Naive thymus-derived CD4-positive, alpha-beta T cell (primary cell): Measurements from ENCODE around the gene RAPGEF4. TPM values are rescaled to one million over a fixed set of nuclear protein-coding genes. Genes with fewer than 3 reads are reported as not detected.

ENCODE experiments used
- ATAC-seq: fragments of 150-1000 bp; cut with Tn5 transposase; 2 replicates; pipeline ENCODE4 v1.10.0; 2021; ENCODE audit warnings: mild to moderate bottlenecking, moderate library complexity
- CTCF ChIA-PET: fragments of 350-600 bp; sonication (Branson Sonifier 250); formaldehyde crosslinking; loops from one replicate; lab custom pipeline; 2021; ENCODE audit warnings: antibody characterized with exemption; lab: Charles Lee
- POLR2A ChIA-PET: fragments of 350-600 bp; sonication (Branson Sonifier 250); formaldehyde crosslinking; loops from one replicate; lab custom pipeline; 2021; ENCODE audit warnings: antibody characterized with exemption, inconsistent platforms; lab: Charles Lee
- DNase-seq, 9 donors: peaks; one replicate each; pipeline versions ENCODE4 v3.0.0 to v3.0.0-alpha.2; 2020 to 2022; ENCODE audit warnings: mixed read lengths in 1 of 9
- H3K27ac ChIP-seq: one replicate; pipeline ENCODE4 v1.7.0; 2013; ENCODE audit warnings: mild to moderate bottlenecking, low read depth, low read length, moderate library complexity
- H3K27me3 ChIP-seq, 2 donors: one replicate each; pipeline ENCODE4 v1.7.0; 2013; ENCODE audit warnings: low read length in 2 of 2, mild to moderate bottlenecking in 2 of 2, moderate library complexity in 2 of 2; ENCODE audit not compliant: control insufficient read depth in 2 of 2, insufficient read depth in 2 of 2
- H3K36me3 ChIP-seq, 3 experiments: 1 replicate in 2 of 3; 2 replicates in 1 of 3; pipeline ENCODE4 v1.7.0; 2013; ENCODE audit warnings: low read length in 3 of 3, mild to moderate bottlenecking in 3 of 3, moderate library complexity in 1 of 3; ENCODE audit not compliant: insufficient read depth in 3 of 3, control insufficient read depth in 2 of 3
- H3K4me1 ChIP-seq, 2 donors: one replicate each; pipeline ENCODE4 v1.7.0; 2013; ENCODE audit warnings: low read length in 2 of 2, mild to moderate bottlenecking in 2 of 2, moderate library complexity in 1 of 2; ENCODE audit not compliant: control insufficient read depth in 2 of 2, insufficient read depth in 2 of 2
- H3K4me3 ChIP-seq: 2 replicates; pipeline ENCODE4 v1.7.0; 2013; ENCODE audit warnings: mild to moderate bottlenecking, low read length
- H3K9me3 ChIP-seq, 3 experiments: 1 replicate in 2 of 3; 2 replicates in 1 of 3; pipeline ENCODE4 v1.7.0; 2013; ENCODE audit warnings: low read length in 3 of 3; ENCODE audit not compliant: control insufficient read depth in 2 of 3
- H3K27ac Mint-ChIP-seq, 9 donors: one replicate each; pipeline ENCODE4 v1.8.0; 2020 to 2022; ENCODE audit warnings: mixed read lengths in 9 of 9, mild to moderate bottlenecking in 8 of 9, moderate library complexity in 5 of 9, inconsistent platforms in 2 of 9
- H3K27me3 Mint-ChIP-seq, 5 donors: one replicate each; pipeline ENCODE4 v1.8.0; 2021 to 2022; ENCODE audit warnings: mixed read lengths in 5 of 5, mild to moderate bottlenecking in 1 of 5
- H3K36me3 Mint-ChIP-seq, 5 donors: one replicate each; pipeline ENCODE4 v1.8.0; 2020 to 2022; ENCODE audit warnings: mixed read lengths in 5 of 5, mild to moderate bottlenecking in 3 of 5, inconsistent platforms in 1 of 5
- H3K4me1 Mint-ChIP-seq, 7 donors: one replicate each; pipeline ENCODE4 v1.8.0; 2020 to 2022; ENCODE audit warnings: mixed read lengths in 7 of 7, mild to moderate bottlenecking in 3 of 7, inconsistent platforms in 1 of 7
- H3K4me3 Mint-ChIP-seq, 10 donors: one replicate each; pipeline ENCODE4 v1.8.0; 2020 to 2022; ENCODE audit warnings: mild to moderate bottlenecking in 10 of 10, mixed read lengths in 10 of 10, moderate library complexity in 6 of 10, inconsistent platforms in 2 of 10
- H3K9me3 Mint-ChIP-seq, 11 donors: one replicate each; pipeline ENCODE4 v1.8.0; 2020 to 2022; ENCODE audit warnings: mixed read lengths in 11 of 11, mild to moderate bottlenecking in 4 of 11, inconsistent platforms in 1 of 11, moderate library complexity in 1 of 11
- intact Hi-C, 2 donors: fragments of 100-400 bp; cut with micrococcal nuclease; formaldehyde crosslinking; loops; one replicate each; pipeline ENCODE4 v1.15.1; 2023
- polyA plus RNA-seq, 2 donors: library from polyadenylated mRNA; unstranded; fragments of 300-500 nt; fragmentation: Illumina TruSeq; gene quantifications; one replicate each; pipeline ENCODE4 v1.2.3, GENCODE V29; 2021
- total RNA-seq, 6 experiments: library from RNA in 5 of 6; stranded (reverse) in 5 of 6; gene quantifications; 1 replicate in 5 of 6; 2 replicates in 1 of 6; pipeline ENCODE4 v1.2.3 and lab custom pipeline; 2021 to 2026

RAPGEF4 gene
- total and polyA plus RNA-seq, 7 experiments from 2014 or later = 0.39 to 2.5 (median 1.4) TPM; not detected in 2

GRCh38 chr2:173026479-173026878, 290.8 kb downstream of the RAPGEF4 start:
- no peaks in the 10 kb centered on the region for H3K9me3 ChIP-seq
- POLR2A ChIA-PET = no interaction called here

DNA sequence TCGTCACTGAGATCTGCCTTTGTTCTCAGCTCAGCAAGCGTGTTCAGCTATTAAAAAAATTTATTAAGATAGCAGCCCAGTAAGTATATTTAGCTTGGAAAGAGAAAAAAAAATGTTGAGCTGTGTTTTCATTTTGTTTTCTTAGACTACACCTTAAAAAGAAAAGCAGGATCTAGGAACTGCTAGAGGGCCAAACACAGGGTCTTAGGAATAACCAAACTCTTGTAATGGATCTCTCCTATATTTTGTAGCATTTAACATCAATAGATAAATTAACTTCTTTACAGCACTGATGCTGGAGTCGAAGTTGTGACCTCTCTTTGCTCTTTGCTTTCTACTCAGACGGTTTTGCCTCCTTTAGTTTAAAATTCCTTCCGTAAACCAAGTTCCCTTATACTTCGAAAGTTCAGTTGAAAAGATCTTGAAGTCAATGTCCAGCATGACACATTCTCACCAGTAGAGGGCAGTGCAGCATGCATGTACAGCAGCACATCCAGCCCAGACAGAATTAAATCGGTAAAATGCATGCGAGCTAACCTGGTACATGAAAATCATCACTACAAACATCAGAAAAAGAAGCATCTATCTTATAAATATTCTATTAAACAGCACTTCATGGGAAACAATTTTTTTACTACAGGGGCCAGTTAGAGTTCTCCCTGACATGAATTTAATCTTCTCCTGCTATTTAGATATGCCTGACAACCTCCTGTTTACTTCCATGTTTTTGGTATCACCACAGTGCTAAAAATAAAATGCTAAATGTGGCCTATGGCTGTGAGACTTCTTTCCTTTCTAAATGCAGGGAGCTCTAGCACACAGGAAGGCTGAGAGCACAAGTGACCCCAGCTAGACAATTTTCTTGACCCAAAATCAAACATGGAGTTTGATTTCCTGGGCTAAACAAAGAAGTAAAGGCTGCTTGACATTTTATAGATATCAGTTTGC, 291.8 kb downstream of the RAPGEF4 start:
- Histone ChIP-seq H3K9me3 (no peaks in the 10 kb centered on the region), H3K4me1 (no peaks in the 10 kb centered on the region), H3K36me3 (no peaks in the 10 kb centered on the region), H3K27ac (no peak overlapping the region), H3K4me3 (no peak overlapping the region), H3K27me3 (no peaks in the 10 kb centered on the region)
- ChIA-PET POLR2A (no interaction called here), CTCF (interaction anchor here (0.5 to 3.6 kb wide), 13 partner anchors 8 to 1313 kb away, joined by 3 to 17 read pairs (median 4); no protein-coding TSS in a partner anchor)
- Mint-ChIP-seq H3K4me3 (no peak overlapping the region), H3K27ac (no peak overlapping the region), H3K4me1 (peaks cover 0 to 7% (median 3%) of the 10 kb centered on the region in 7 donors), H3K9me3 (no peaks in the 10 kb centered on the region), H3K36me3 (peaks cover 0 to 5% (median 0%) of the 10 kb centered on the region in 5 donors), H3K27me3 (peaks cover 6 to 15% (median 9%) of the 10 kb centered on the region in 5 donors)
- peak; percentile 20 to 75 (median 63) for DNase-seq
- ATAC-seq = peak; percentile 91
- intact Hi-C loops = loop anchor here (1.0 to 10.0 kb wide), 10 partner anchors 55 to 1315 kb away; no protein-coding TSS in a partner anchor

More at GRCh38 chr2:173026479-173026878, 290.8 kb downstream of the RAPGEF4 start:
- Mint-ChIP-seq H3K4me3 (no peak overlapping the region), H3K27me3 (peaks cover 6 to 15% (median 10%) of the 10 kb centered on the region in 5 donors), H3K9me3 (no peaks in the 10 kb centered on the region), H3K27ac (no peak overlapping the region), H3K4me1 (peaks cover 0 to 7% (median 3%) of the 10 kb centered on the region in 7 donors), H3K36me3 (peaks cover 0 to 5% (median 0%) of the 10 kb centered on the region in 5 donors)
- Histone ChIP-seq H3K4me1 (no peaks in the 10 kb centered on the region), H3K36me3 (no peaks in the 10 kb centered on the region), H3K27me3 (no peaks in the 10 kb centered on the region), H3K27ac (no peak overlapping the region), H3K4me3 (no peak overlapping the region)
- intact Hi-C loops = loop anchor here (2.0 to 10.0 kb wide), 5 partner anchors 220 to 1316 kb away; no protein-coding TSS in a partner anchor
- ATAC-seq (no peak), DNase-seq (no peak)
- CTCF ChIA-PET = interaction anchor here (0.5 to 3.6 kb wide), 9 partner anchors 69 to 1314 kb away, joined by 3 to 17 read pairs (median 4); no protein-coding TSS in a partner anchor

GRCh38 chr2:173028141-173028540, 292.5 kb downstream of the RAPGEF4 start:
- Mint-ChIP-seq H3K27me3 (peaks cover 6 to 15% (median 9%) of the 10 kb centered on the region in 5 donors), H3K27ac (no peak overlapping the region), H3K9me3 (no peaks in the 10 kb centered on the region), H3K36me3 (peaks cover 0 to 5% (median 0%) of the 10 kb centered on the region in 5 donors), H3K4me1 (peaks cover 0 to 7% (median 3%) of the 10 kb centered on the region in 7 donors), H3K4me3 (no peak overlapping the region)
- H3K27ac ChIP-seq = no peak overlapping the region
- H3K36me3 ChIP-seq = no peaks in the 10 kb centered on the region
- no peak for ATAC-seq
- ChIA-PET CTCF (interaction anchor here (1.2 to 3.6 kb wide), 7 partner anchors 9 to 1313 kb away, joined by 3 to 17 read pairs (median 6); no protein-coding TSS in a partner anchor), POLR2A (no interaction called here)
- intact Hi-C loops = loop anchor here (5.0 to 10.0 kb wide), 4 partner anchors 374 to 1314 kb away; no protein-coding TSS in a partner anchor
- no peaks in the 10 kb centered on the region for H3K4me1 ChIP-seq
- no peak overlapping the region for H3K4me3 ChIP-seq
- H3K27me3 ChIP-seq = no peaks in the 10 kb centered on the region
- no peaks in the 10 kb centered on the region for H3K9me3 ChIP-seq
- no peak for DNase-seq

DNA sequence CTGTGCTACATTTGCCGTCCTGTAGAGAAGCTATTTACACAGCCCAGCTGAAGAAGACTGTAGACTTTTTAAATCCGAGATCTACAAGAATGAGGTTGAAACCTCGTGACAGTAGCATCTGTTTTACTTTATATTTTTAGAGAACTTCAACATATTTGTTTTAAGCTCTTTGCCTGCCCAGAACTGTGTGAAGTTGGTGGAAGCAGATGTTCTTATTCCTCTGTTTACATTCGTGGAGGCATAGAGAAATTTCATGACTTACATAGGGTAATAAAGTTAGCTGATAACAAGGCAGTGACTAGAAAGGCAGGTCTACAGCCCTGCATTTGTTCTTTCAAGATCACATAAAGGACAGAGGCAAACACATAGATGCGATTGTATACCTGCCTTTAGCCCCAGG, 293.0 kb downstream of the RAPGEF4 start:
- intact Hi-C loops = loop anchor here (5.0 to 10.0 kb wide), 4 partner anchors 374 to 1314 kb away; no protein-coding TSS in a partner anchor
- H3K27ac Mint-ChIP-seq = no peak overlapping the region
- Histone ChIP-seq H3K27ac (no peak overlapping the region), H3K36me3 (no peaks in the 10 kb centered on the region), H3K4me1 (no peaks in the 10 kb centered on the region), H3K9me3 (no peaks in the 10 kb centered on the region), H3K4me3 (no peak overlapping the region), H3K27me3 (no peaks in the 10 kb centered on the region)
- no peak for ATAC-seq
- DNase-seq = no peak
- H3K27me3 Mint-ChIP-seq = peaks cover 6 to 15% (median 8%) of the 10 kb centered on the region in 5 donors
- H3K4me3 Mint-ChIP-seq = no peak overlapping the region
- ChIA-PET CTCF (interaction anchor here (1.2 to 3.6 kb wide), 5 partner anchors 9 to 1312 kb away, joined by 3 to 17 read pairs (median 7); no protein-coding TSS in a partner anchor), POLR2A (no interaction called here)
- no peaks in the 10 kb centered on the region for H3K9me3 Mint-ChIP-seq
- H3K4me1 Mint-ChIP-seq = peaks cover 0 to 7% (median 3%) of the 10 kb centered on the region in 7 donors
- H3K36me3 Mint-ChIP-seq = peaks cover 0 to 2% (median 0%) of the 10 kb centered on the region in 5 donors

GRCh38 chr2:173030561-173031490, 295.2 kb downstream of the RAPGEF4 start:
- intact Hi-C loops = no loop called here
- CTCF ChIA-PET = interaction anchor here (0.6 kb wide), 1 partner anchor 13 kb away, joined by 3 read pairs; no protein-coding TSS in a partner anchor
- peaks cover 0 to 3% (median 0%) of the 10 kb centered on the region in 5 donors for H3K36me3 Mint-ChIP-seq

More at GRCh38 chr2:173030561-173031490, 295.2 kb downstream of the RAPGEF4 start:
- H3K4me3 ChIP-seq = no peak overlapping the region
- no peaks in the 10 kb centered on the region for H3K9me3 ChIP-seq
- POLR2A ChIA-PET = no interaction called here
- Mint-ChIP-seq H3K9me3 (peaks cover 0 to 3% (median 0%) of the 10 kb centered on the region in 11 donors), H3K4me1 (peaks cover 0 to 7% (median 3%) of the 10 kb centered on the region in 7 donors), H3K4me3 (no peak overlapping the region), H3K27me3 (peaks cover 6 to 15% (median 9%) of the 10 kb centered on the region in 5 donors), H3K27ac (no peak overlapping the region)
- H3K4me1 ChIP-seq = no peaks in the 10 kb centered on the region
- H3K36me3 ChIP-seq = no peaks in the 10 kb centered on the region
- no peak for DNase-seq
- H3K27me3 ChIP-seq = no peaks in the 10 kb centered on the region
- ATAC-seq = no peak
- no peak overlapping the region for H3K27ac ChIP-seq
